ENCODE measurements around the gene NMS.

NMS gene

DNA sequence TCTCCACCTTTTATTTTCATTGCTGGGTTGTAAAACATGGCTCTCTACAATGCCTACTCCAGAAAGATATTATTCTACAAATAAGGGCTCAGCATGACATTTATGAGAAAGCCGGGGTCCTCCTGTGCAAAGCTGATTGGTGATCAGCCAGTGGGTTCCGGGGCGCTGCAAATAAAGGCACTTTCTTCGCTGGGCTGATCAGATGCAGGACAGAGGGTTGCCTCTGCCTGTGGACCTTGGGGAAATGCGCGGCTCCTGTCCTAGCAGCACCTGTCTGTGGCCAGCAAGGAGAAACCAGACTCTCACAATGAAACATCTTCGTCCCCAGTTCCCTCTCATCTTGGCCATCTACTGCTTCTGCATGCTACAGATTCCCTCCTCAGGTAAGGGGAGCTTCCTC, at the start of gene NMS:
TSS of gene NMS (plus strand) at position 301 of the 400 bp plus-strand sequence. CDS start at position 308, 7 bp downstream.
- Histone ChIP-seq H3K9me3 (ENCODE audit: control insufficient read depth in 2 of 2, low read length in 2 of 2) (no peaks in the 10 kb centered on the region), H3K27ac (ENCODE audit: low read length) (no peak within 1 kb of the TSS), H3K36me3 (ENCODE audit: control insufficient read depth in 2 of 2, insufficient read depth in 2 of 2, low read length in 2 of 2) (no peaks in the 10 kb centered on the region), H3K27me3 (ENCODE audit: control insufficient read depth in 1 of 2, insufficient read depth in 2 of 2, low read length in 2 of 2) (peaks cover 5 to 9% of the 10 kb centered on the region in 2 donors), H3K9ac (ENCODE audit: low read length in 2 of 2) (no peak within 1 kb of the TSS), H3K4me3 (ENCODE audit: low read length in 2 of 2) (no peak within 1 kb of the TSS), H3K4me1 (ENCODE audit: control insufficient read depth, insufficient read depth, low read length) (no peaks in the 10 kb centered on the region)

GRCh38 chr2:100422320-100423055, 47.8 kb upstream of the NMS start:
- Histone ChIP-seq H3K27me3 (ENCODE audit: control insufficient read depth in 1 of 2, insufficient read depth in 2 of 2, low read length in 2 of 2) (no peaks in the 10 kb centered on the region), H3K9me3 (ENCODE audit: control insufficient read depth in 2 of 2, low read length in 2 of 2) (no peaks in the 10 kb centered on the region), H3K36me3 (ENCODE audit: control insufficient read depth in 2 of 2, insufficient read depth in 2 of 2, low read length in 2 of 2) (no peaks in the 10 kb centered on the region), H3K27ac (ENCODE audit: low read length) (no peak overlapping the region), H3K4me1 (ENCODE audit: control insufficient read depth, insufficient read depth, low read length) (peaks cover 6% of the 10 kb centered on the region), H3K9ac (ENCODE audit: low read length in 2 of 2) (no peak overlapping the region), H3K4me3 (ENCODE audit: low read length in 2 of 2) (no peak overlapping the region)

DNA sequence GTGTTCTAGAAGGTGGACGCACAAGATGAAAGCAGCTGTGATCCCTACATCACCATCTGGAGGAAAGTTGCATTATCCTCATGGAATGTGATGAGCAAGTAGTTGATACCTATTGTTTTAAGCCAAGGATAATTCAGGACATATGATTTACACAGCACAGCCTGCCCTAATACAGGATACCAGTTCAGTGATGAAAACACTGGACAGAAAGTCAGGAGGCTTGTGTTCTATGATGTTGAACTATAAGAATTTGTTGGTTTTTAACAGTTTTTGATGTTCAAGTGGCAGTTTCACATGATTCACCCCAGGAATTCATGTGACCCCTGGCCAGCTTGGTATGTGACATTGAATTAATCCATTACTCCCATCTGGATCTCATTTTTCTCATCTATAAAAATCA, 46.7 kb upstream of the NMS start:
- Histone ChIP-seq H3K4me3 (ENCODE audit: low read length in 2 of 2) (no peak overlapping the region), H3K36me3 (ENCODE audit: control insufficient read depth in 2 of 2, insufficient read depth in 2 of 2, low read length in 2 of 2) (no peaks in the 10 kb centered on the region), H3K9me3 (ENCODE audit: control insufficient read depth in 2 of 2, low read length in 2 of 2) (no peaks in the 10 kb centered on the region), H3K9ac (ENCODE audit: low read length in 2 of 2) (no peak overlapping the region), H3K4me1 (ENCODE audit: control insufficient read depth, insufficient read depth, low read length) (peaks cover 6% of the 10 kb centered on the region), H3K27ac (ENCODE audit: low read length) (no peak overlapping the region), H3K27me3 (ENCODE audit: control insufficient read depth in 1 of 2, insufficient read depth in 2 of 2, low read length in 2 of 2) (no peaks in the 10 kb centered on the region)

GRCh38 chr2:100424277-100424875, 45.9 kb upstream of the NMS start:
- no peak overlapping the region for H3K9ac ChIP-seq (ENCODE audit: low read length in 2 of 2)
- H3K36me3 ChIP-seq (ENCODE audit: control insufficient read depth in 2 of 2, insufficient read depth in 2 of 2, low read length in 2 of 2): no peaks in the 10 kb centered on the region
- no peaks in the 10 kb centered on the region for H3K27me3 ChIP-seq (ENCODE audit: control insufficient read depth in 1 of 2, insufficient read depth in 2 of 2, low read length in 2 of 2)
- H3K4me1 ChIP-seq (ENCODE audit: control insufficient read depth, insufficient read depth, low read length): peaks cover 6% of the 10 kb centered on the region
- H3K4me3 ChIP-seq (ENCODE audit: low read length in 2 of 2): no peak overlapping the region
- no peak overlapping the region for H3K27ac ChIP-seq (ENCODE audit: low read length)
- no peaks in the 10 kb centered on the region for H3K9me3 ChIP-seq (ENCODE audit: control insufficient read depth in 2 of 2, low read length in 2 of 2)

DNA sequence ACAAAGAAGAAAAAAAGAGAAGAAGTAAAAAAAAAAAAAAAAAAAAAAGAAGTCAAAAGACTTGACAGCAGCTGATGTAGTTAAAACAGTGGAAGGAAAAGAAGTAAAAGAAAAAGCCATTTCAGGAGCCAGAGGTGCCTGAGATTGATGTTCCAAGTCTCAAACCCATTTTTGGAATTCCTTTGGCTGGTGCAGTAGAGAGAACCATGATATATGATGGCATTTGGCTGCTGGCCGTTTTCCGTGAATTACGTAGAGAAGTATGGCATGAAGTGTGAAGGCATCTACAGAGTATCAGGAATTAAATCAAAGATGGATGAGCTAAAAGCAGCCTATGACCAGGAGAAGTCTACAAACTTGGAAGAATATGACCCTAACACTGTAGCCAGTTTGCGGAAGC, 45.2 kb upstream of the NMS start:
- Histone ChIP-seq H3K27ac (ENCODE audit: low read length) (peak overlapping the region; percentile 53), H3K4me3 (ENCODE audit: low read length in 2 of 2) (no peak overlapping the region), H3K9ac (ENCODE audit: low read length in 2 of 2) (no peak overlapping the region), H3K36me3 (ENCODE audit: control insufficient read depth in 2 of 2, insufficient read depth in 2 of 2, low read length in 2 of 2) (no peaks in the 10 kb centered on the region), H3K27me3 (ENCODE audit: control insufficient read depth in 1 of 2, insufficient read depth in 2 of 2, low read length in 2 of 2) (no peaks in the 10 kb centered on the region), H3K4me1 (ENCODE audit: control insufficient read depth, insufficient read depth, low read length) (peaks cover 6% of the 10 kb centered on the region), H3K9me3 (ENCODE audit: control insufficient read depth in 2 of 2, low read length in 2 of 2) (no peaks in the 10 kb centered on the region)

- Histone ChIP-seq H3K4me3 (ENCODE audit: low read length in 2 of 2) (no peak overlapping the region), H3K27ac (ENCODE audit: low read length) (peak overlapping the region; percentile 53), H3K9ac (ENCODE audit: low read length in 2 of 2) (no peak overlapping the region), H3K36me3 (ENCODE audit: control insufficient read depth in 2 of 2, insufficient read depth in 2 of 2, low read length in 2 of 2) (no peaks in the 10 kb centered on the region), H3K9me3 (ENCODE audit: control insufficient read depth in 2 of 2, low read length in 2 of 2) (no peaks in the 10 kb centered on the region), H3K27me3 (ENCODE audit: control insufficient read depth in 1 of 2, insufficient read depth in 2 of 2, low read length in 2 of 2) (no peaks in the 10 kb centered on the region), H3K4me1 (ENCODE audit: control insufficient read depth, insufficient read depth, low read length) (peaks cover 6% of the 10 kb centered on the region)
Measured at GRCh38 chr2:100425573-100426383, 44.5 kb upstream of the NMS start.

GRCh38 chr2:100426384-100426720, 43.9 kb upstream of the NMS start:
- H3K27me3 ChIP-seq (ENCODE audit: control insufficient read depth in 1 of 2, insufficient read depth in 2 of 2, low read length in 2 of 2): no peaks in the 10 kb centered on the region
- H3K36me3 ChIP-seq (ENCODE audit: control insufficient read depth in 2 of 2, insufficient read depth in 2 of 2, low read length in 2 of 2): no peaks in the 10 kb centered on the region
- H3K9ac ChIP-seq (ENCODE audit: low read length in 2 of 2): no peak overlapping the region
- no peak overlapping the region for H3K27ac ChIP-seq (ENCODE audit: low read length)
- no peaks in the 10 kb centered on the region for H3K9me3 ChIP-seq (ENCODE audit: control insufficient read depth in 2 of 2, low read length in 2 of 2)
- no peak overlapping the region for H3K4me3 ChIP-seq (ENCODE audit: low read length in 2 of 2)
- H3K4me1 ChIP-seq (ENCODE audit: control insufficient read depth, insufficient read depth, low read length): peaks cover 6% of the 10 kb centered on the region

DNA sequence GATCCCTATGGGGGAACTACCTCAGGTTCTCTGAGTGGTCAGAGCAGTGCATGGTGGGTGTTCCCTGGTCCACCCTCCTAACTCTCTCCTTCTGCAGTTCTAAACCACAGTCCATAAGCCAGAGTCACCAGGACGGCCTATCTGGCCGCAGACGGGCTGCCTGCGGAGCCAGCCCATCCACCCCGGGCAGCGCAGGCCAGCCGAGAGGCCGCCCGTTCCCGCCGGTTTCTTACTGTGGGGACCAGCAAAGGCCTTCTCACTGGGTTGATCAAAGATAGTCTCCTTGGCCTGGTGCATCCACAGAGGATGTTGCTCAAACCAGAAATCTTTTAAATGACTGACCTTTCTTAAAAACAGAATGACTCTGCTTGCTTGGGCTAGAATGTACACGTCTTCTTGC, 43.2 kb upstream of the NMS start:
- H3K4me1 ChIP-seq (ENCODE audit: control insufficient read depth, insufficient read depth, low read length): peaks cover 6% of the 10 kb centered on the region
- H3K27ac ChIP-seq (ENCODE audit: low read length): no peak overlapping the region
- H3K9me3 ChIP-seq (ENCODE audit: control insufficient read depth in 2 of 2, low read length in 2 of 2): no peaks in the 10 kb centered on the region
- H3K4me3 ChIP-seq (ENCODE audit: low read length in 2 of 2): no peak overlapping the region
- no peaks in the 10 kb centered on the region for H3K27me3 ChIP-seq (ENCODE audit: control insufficient read depth in 1 of 2, insufficient read depth in 2 of 2, low read length in 2 of 2)
- H3K9ac ChIP-seq (ENCODE audit: low read length in 2 of 2): no peak overlapping the region
- H3K36me3 ChIP-seq (ENCODE audit: control insufficient read depth in 2 of 2, insufficient read depth in 2 of 2, low read length in 2 of 2): no peaks in the 10 kb centered on the region

- Histone ChIP-seq H3K36me3 (ENCODE audit: control insufficient read depth in 2 of 2, insufficient read depth in 2 of 2, low read length in 2 of 2) (no peaks in the 10 kb centered on the region), H3K4me3 (ENCODE audit: low read length in 2 of 2) (no peak overlapping the region), H3K4me1 (ENCODE audit: control insufficient read depth, insufficient read depth, low read length) (peaks cover 6% of the 10 kb centered on the region), H3K27ac (ENCODE audit: low read length) (no peak overlapping the region), H3K9me3 (ENCODE audit: control insufficient read depth in 2 of 2, low read length in 2 of 2) (no peaks in the 10 kb centered on the region), H3K27me3 (ENCODE audit: control insufficient read depth in 1 of 2, insufficient read depth in 2 of 2, low read length in 2 of 2) (no peaks in the 10 kb centered on the region), H3K9ac (ENCODE audit: low read length in 2 of 2) (no peak overlapping the region)
Measured at GRCh38 chr2:100427627-100428258, 42.5 kb upstream of the NMS start.

GRCh38 chr2:100429726-100430125, 40.6 kb upstream of the NMS start:
- Histone ChIP-seq H3K4me1 (ENCODE audit: control insufficient read depth, insufficient read depth, low read length) (peaks cover under 1% of the 10 kb centered on the region), H3K27me3 (ENCODE audit: control insufficient read depth in 1 of 2, insufficient read depth in 2 of 2, low read length in 2 of 2) (no peaks in the 10 kb centered on the region), H3K36me3 (ENCODE audit: control insufficient read depth in 2 of 2, insufficient read depth in 2 of 2, low read length in 2 of 2) (no peaks in the 10 kb centered on the region), H3K4me3 (ENCODE audit: low read length in 2 of 2) (no peak overlapping the region), H3K27ac (ENCODE audit: low read length) (no peak overlapping the region), H3K9me3 (ENCODE audit: control insufficient read depth in 2 of 2, low read length in 2 of 2) (no peaks in the 10 kb centered on the region), H3K9ac (ENCODE audit: low read length in 2 of 2) (no peak overlapping the region)

All from stomach smooth muscle (tissue), 2 donors.